CD4-positive, alpha-beta memory T cell (primary cell): ENCODE data around the gene C9orf57. TPM values are rescaled to one million over a fixed set of nuclear protein-coding genes. Genes with fewer than 3 reads are reported as not detected.
A peak's percentile ranks its signal among the peaks of the same experiment; 100 is the strongest.

Source experiments
- CTCF ChIA-PET: fragments of 350-600 bp; sonication (Branson Sonifier 250); formaldehyde crosslinking; loops from one replicate; lab custom pipeline; 2021; ENCODE audit warnings: inconsistent platforms; ENCODE audit not compliant: partially characterized antibody; lab: Charles Lee
- POLR2A ChIA-PET: fragments of 350-600 bp; sonication (Branson Sonifier 250); formaldehyde crosslinking; loops from one replicate; lab custom pipeline; 2021; ENCODE audit not compliant: partially characterized antibody; lab: Charles Lee
- DNase-seq, 5 donors: peaks; one replicate each; pipeline versions ENCODE4 v3.0.0 to v3.0.0-alpha.2; 2020 to 2022; ENCODE audit warnings: mixed read lengths in 1 of 5
- H3K27ac ChIP-seq: one replicate; pipeline ENCODE4 v1.7.0; 2013; ENCODE audit warnings: low read depth, low read length
- H3K27me3 ChIP-seq: 2 replicates; pipeline ENCODE4 v1.7.0; 2013; ENCODE audit warnings: mild to moderate bottlenecking, low read length, moderate library complexity; ENCODE audit not compliant: insufficient read depth
- H3K36me3 ChIP-seq: 2 replicates; pipeline ENCODE4 v1.7.0; 2013; ENCODE audit warnings: mild to moderate bottlenecking, low read length, moderate library complexity; ENCODE audit not compliant: insufficient read depth
- H3K4me1 ChIP-seq: 2 replicates; pipeline ENCODE4 v1.7.0; 2013; ENCODE audit warnings: mild to moderate bottlenecking, low read length, moderate library complexity; ENCODE audit not compliant: insufficient read depth
- H3K4me3 ChIP-seq, 2 donors: one replicate each; pipeline ENCODE4 v1.7.0; 2013; ENCODE audit warnings: low read length in 2 of 2, mild to moderate bottlenecking in 1 of 2
- H3K9me3 ChIP-seq, 2 donors: one replicate each; pipeline ENCODE4 v1.7.0; 2013; ENCODE audit warnings: low read length in 2 of 2, control low read depth in 1 of 2; ENCODE audit not compliant: control insufficient read depth in 1 of 2
- H3K27ac Mint-ChIP-seq, 7 donors: one replicate each; pipeline ENCODE4 v1.8.0; 2020 to 2021; ENCODE audit warnings: mixed read lengths in 7 of 7, mild to moderate bottlenecking in 6 of 7, inconsistent platforms in 3 of 7, moderate library complexity in 3 of 7
- H3K27me3 Mint-ChIP-seq, 2 donors: one replicate each; pipeline ENCODE4 v1.8.0; 2020 to 2021; ENCODE audit warnings: mixed read lengths in 2 of 2
- H3K36me3 Mint-ChIP-seq, 2 donors: one replicate each; pipeline ENCODE4 v1.8.0; 2020 to 2021; ENCODE audit warnings: mixed read lengths in 2 of 2, inconsistent platforms in 1 of 2, mild to moderate bottlenecking in 1 of 2
- H3K4me1 Mint-ChIP-seq, 4 donors: one replicate each; pipeline ENCODE4 v1.8.0; 2020 to 2021; ENCODE audit warnings: mixed read lengths in 4 of 4, mild to moderate bottlenecking in 1 of 4
- H3K4me3 Mint-ChIP-seq, 8 donors: one replicate each; pipeline ENCODE4 v1.8.0; 2020 to 2021; ENCODE audit warnings: mixed read lengths in 8 of 8, mild to moderate bottlenecking in 7 of 8, moderate library complexity in 6 of 8, inconsistent platforms in 3 of 8
- H3K9me3 Mint-ChIP-seq, 8 donors: one replicate each; pipeline ENCODE4 v1.8.0; 2020 to 2021; ENCODE audit warnings: mixed read lengths in 8 of 8, mild to moderate bottlenecking in 5 of 8, inconsistent platforms in 3 of 8, moderate library complexity in 1 of 8
- intact Hi-C: fragments of 100-400 bp; cut with micrococcal nuclease; formaldehyde crosslinking; loops from one replicate; pipeline ENCODE4 v1.15.1; 2023
- polyA plus RNA-seq, 2 donors: library from polyadenylated mRNA; unstranded; fragments of 300-500 nt; fragmentation: Illumina TruSeq; gene quantifications; one replicate each; pipeline ENCODE4 v1.2.3, GENCODE V29; 2021
- total RNA-seq, 2 experiments: library from RNA; stranded (reverse); gene quantifications; one replicate each; pipeline ENCODE4 v1.2.3, GENCODE V29; 2021

C9orf57 gene
- total and polyA plus RNA-seq, 4 experiments from 2014 or later = not detected

- no peak overlapping the region for H3K4me3 ChIP-seq
- no peaks in the 10 kb centered on the region for H3K4me1 Mint-ChIP-seq
- H3K27ac ChIP-seq = no peak overlapping the region
- CTCF ChIA-PET = no interaction called here
- no peaks in the 10 kb centered on the region for H3K36me3 ChIP-seq
- POLR2A ChIA-PET = no interaction called here
- H3K4me1 ChIP-seq = no peaks in the 10 kb centered on the region
- no peaks in the 10 kb centered on the region for H3K27me3 ChIP-seq
- intact Hi-C loops = no loop called here
- H3K9me3 ChIP-seq = no peaks in the 10 kb centered on the region
- DNase-seq = no peak
- peaks cover 0 to 9% (median 3%) of the 10 kb centered on the region in 8 donors for H3K9me3 Mint-ChIP-seq
- H3K27me3 Mint-ChIP-seq = peaks cover 5 to 9% of the 10 kb centered on the region in 2 donors
- no peak overlapping the region for H3K27ac Mint-ChIP-seq
- H3K36me3 Mint-ChIP-seq = no peaks in the 10 kb centered on the region
- no peak overlapping the region for H3K4me3 Mint-ChIP-seq
Measured at GRCh38 chr9:72065076-72065475, 4.7 kb upstream of the C9orf57 start.

- CTCF ChIA-PET = no interaction called here
- no peak overlapping the region for H3K4me3 ChIP-seq
- H3K27ac ChIP-seq = no peak overlapping the region
- no peaks in the 10 kb centered on the region for H3K9me3 ChIP-seq
- H3K4me3 Mint-ChIP-seq = no peak overlapping the region
- H3K27me3 Mint-ChIP-seq = peaks cover 0 to 4% of the 10 kb centered on the region in 2 donors
- no peaks in the 10 kb centered on the region for H3K36me3 ChIP-seq
- DNase-seq = no peak
- no peaks in the 10 kb centered on the region for H3K9me3 Mint-ChIP-seq
- intact Hi-C loops = no loop called here
- POLR2A ChIA-PET = no interaction called here
- H3K36me3 Mint-ChIP-seq = no peaks in the 10 kb centered on the region
- H3K27me3 ChIP-seq = no peaks in the 10 kb centered on the region
- no peaks in the 10 kb centered on the region for H3K4me1 ChIP-seq
- H3K27ac Mint-ChIP-seq = no peak overlapping the region
- no peaks in the 10 kb centered on the region for H3K4me1 Mint-ChIP-seq
Measured at GRCh38 chr9:72052122-72052521, 8.3 kb downstream of the C9orf57 start.

- H3K27ac Mint-ChIP-seq = no peak overlapping the region
- peaks cover 4 to 5% of the 10 kb centered on the region in 2 donors for H3K27me3 Mint-ChIP-seq
- no peak for DNase-seq
- no peaks in the 10 kb centered on the region for H3K9me3 ChIP-seq
- H3K4me3 ChIP-seq = no peak overlapping the region
- H3K27ac ChIP-seq = no peak overlapping the region
- H3K4me1 ChIP-seq = no peaks in the 10 kb centered on the region
- H3K9me3 Mint-ChIP-seq = no peaks in the 10 kb centered on the region
- ChIA-PET POLR2A (no interaction called here), CTCF (interaction anchor here (0.9 to 5.5 kb wide), 2 partner anchors 9 to 11 kb away, joined by 3 to 34 read pairs; no protein-coding TSS in a partner anchor)
- H3K4me1 Mint-ChIP-seq = no peaks in the 10 kb centered on the region
- no peak overlapping the region for H3K4me3 Mint-ChIP-seq
- H3K36me3 ChIP-seq = no peaks in the 10 kb centered on the region
- intact Hi-C loops = no loop called here
- no peaks in the 10 kb centered on the region for H3K27me3 ChIP-seq
- no peaks in the 10 kb centered on the region for H3K36me3 Mint-ChIP-seq
Measured at GRCh38 chr9:72048850-72049249, 11.6 kb downstream of the C9orf57 start.

GRCh38 chr9:72046630-72047456 lies 13.6 kb downstream of the C9orf57 start:
- CTCF ChIA-PET = interaction anchor here (2.2 to 5.5 kb wide), 3 partner anchors 9 to 22 kb away, joined by 12 to 34 read pairs (median 13); no protein-coding TSS in a partner anchor
- Mint-ChIP-seq H3K4me1 (no peaks in the 10 kb centered on the region), H3K27me3 (peaks cover 1 to 5% of the 10 kb centered on the region in 2 donors), H3K9me3 (no peaks in the 10 kb centered on the region), H3K4me3 (no peak overlapping the region), H3K36me3 (no peaks in the 10 kb centered on the region), H3K27ac (no peak overlapping the region)
- DNase-seq = no peak
- Histone ChIP-seq H3K27me3 (no peaks in the 10 kb centered on the region), H3K4me3 (no peak overlapping the region), H3K9me3 (no peaks in the 10 kb centered on the region), H3K4me1 (no peaks in the 10 kb centered on the region), H3K27ac (no peak overlapping the region), H3K36me3 (no peaks in the 10 kb centered on the region)
- POLR2A ChIA-PET = no interaction called here
- intact Hi-C loops = no loop called here

DNA sequence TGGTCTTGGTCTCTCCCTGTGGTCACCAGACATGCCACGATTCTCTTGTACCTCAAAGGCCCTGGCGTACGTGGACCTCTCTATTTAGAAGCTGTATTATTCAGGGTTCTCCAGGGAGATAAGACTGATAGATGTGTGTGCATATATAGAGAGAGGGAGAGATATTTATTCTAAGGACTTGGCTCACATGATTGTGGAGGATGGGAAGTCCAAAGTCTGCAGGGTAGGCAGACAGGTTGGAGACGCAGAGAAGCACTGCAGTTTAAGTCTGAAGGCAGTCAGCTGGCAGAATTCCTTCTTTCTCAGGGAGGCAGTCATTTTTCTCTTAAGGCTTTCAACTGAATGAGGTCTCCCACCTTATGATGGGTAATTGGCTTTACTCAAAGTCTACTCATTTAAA lies 16.3 kb downstream of the C9orf57 start:
- Histone ChIP-seq H3K27ac (no peak overlapping the region), H3K9me3 (no peaks in the 10 kb centered on the region), H3K4me3 (no peak overlapping the region), H3K4me1 (no peaks in the 10 kb centered on the region), H3K27me3 (no peaks in the 10 kb centered on the region), H3K36me3 (no peaks in the 10 kb centered on the region)
- Mint-ChIP-seq H3K4me1 (peaks cover 2 to 4% (median 2%) of the 10 kb centered on the region in 4 donors), H3K27me3 (peaks cover 4 to 11% of the 10 kb centered on the region in 2 donors), H3K27ac (no peak overlapping the region), H3K9me3 (no peaks in the 10 kb centered on the region), H3K4me3 (no peak overlapping the region), H3K36me3 (no peaks in the 10 kb centered on the region)
- ChIA-PET POLR2A (no interaction called here), CTCF (interaction anchor here (2.4 kb wide), 1 partner anchor 19 kb away, joined by 13 read pairs; no protein-coding TSS in a partner anchor)
- intact Hi-C loops = no loop called here
- DNase-seq = no peak

DNA sequence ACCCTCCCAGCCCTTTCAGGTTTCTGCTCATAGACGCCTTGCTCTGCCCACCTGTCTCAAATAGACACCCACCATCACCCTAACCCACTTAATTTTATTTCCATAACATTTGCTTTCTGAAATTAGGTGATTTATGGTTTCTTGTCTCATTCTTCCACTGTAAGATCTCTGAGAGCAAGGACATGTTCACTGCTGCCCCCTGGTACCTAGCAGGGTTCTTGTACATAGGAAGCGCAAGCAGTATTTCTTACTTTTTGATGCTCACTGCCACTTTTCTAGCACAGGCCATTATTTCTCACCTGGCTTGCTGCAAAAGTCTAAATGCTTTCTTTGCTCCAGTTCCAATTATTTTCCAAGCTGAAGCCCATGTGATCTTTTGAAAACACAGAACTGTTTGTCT lies 16.8 kb downstream of the C9orf57 start:
- H3K4me3 Mint-ChIP-seq = no peak overlapping the region
- Histone ChIP-seq H3K9me3 (no peaks in the 10 kb centered on the region), H3K27ac (no peak overlapping the region), H3K36me3 (no peaks in the 10 kb centered on the region), H3K4me3 (no peak overlapping the region), H3K4me1 (no peaks in the 10 kb centered on the region), H3K27me3 (no peaks in the 10 kb centered on the region)
- CTCF ChIA-PET = no interaction called here
- H3K4me1 Mint-ChIP-seq = peaks cover 4 to 6% (median 5%) of the 10 kb centered on the region in 4 donors
- H3K9me3 Mint-ChIP-seq = no peaks in the 10 kb centered on the region
- no peak for DNase-seq
- intact Hi-C loops = no loop called here
- POLR2A ChIA-PET = no interaction called here
- H3K27ac Mint-ChIP-seq = peak overlapping the region in 1 of 7 donors; percentile 32
- peaks cover 6 to 13% of the 10 kb centered on the region in 2 donors for H3K27me3 Mint-ChIP-seq
- no peaks in the 10 kb centered on the region for H3K36me3 Mint-ChIP-seq

- Mint-ChIP-seq H3K36me3 (no peaks in the 10 kb centered on the region), H3K27me3 (peaks cover 6 to 13% of the 10 kb centered on the region in 2 donors), H3K4me1 (peaks cover 4 to 6% (median 5%) of the 10 kb centered on the region in 4 donors), H3K4me3 (no peak overlapping the region), H3K27ac (no peak overlapping the region), H3K9me3 (no peaks in the 10 kb centered on the region)
- H3K9me3 ChIP-seq = no peaks in the 10 kb centered on the region
- H3K27ac ChIP-seq = no peak overlapping the region
- no peaks in the 10 kb centered on the region for H3K4me1 ChIP-seq
- no peak for DNase-seq
- no peaks in the 10 kb centered on the region for H3K36me3 ChIP-seq
- intact Hi-C loops = no loop called here
- no peaks in the 10 kb centered on the region for H3K27me3 ChIP-seq
- ChIA-PET CTCF (no interaction called here), POLR2A (no interaction called here)
- no peak overlapping the region for H3K4me3 ChIP-seq
Measured at GRCh38 chr9:72042928-72043327, 17.5 kb downstream of the C9orf57 start.
